Iris pigment epithelial cell (primary cell): ENCODE results near the gene SPDYE9.
"Not testable (repeated sequence)": the region's sequence is repeated elsewhere in the genome, so short reads cannot be mapped to it uniquely, and the experiment has no call there.

Experiments used
- DNase-seq: peaks from one replicate; pipeline ENCODE4 v3.0.0-alpha.2; 2011; ENCODE audit warnings: low read depth

The SPDYE9 gene

GRCh38 chr7:73085938-73086337 lies at the start of gene SPDYE9:
TSS of gene SPDYE9 (minus strand) at chr7:73086038. CDS start at chr7:73084238, 1,800 bp downstream.
- DNase-seq, result not testable (repeated sequence)

GRCh38 chr7:73134866-73135265 lies 49.0 kb upstream of the SPDYE9 start:
- not testable (repeated sequence) for DNase-seq

GRCh38 chr7:73132651-73133217 lies 46.9 kb upstream of the SPDYE9 start:
- DNase-seq, result not testable (repeated sequence)

GRCh38 chr7:73130612-73131011 lies 44.8 kb upstream of the SPDYE9 start:
- not testable (repeated sequence) for DNase-seq

- DNase-seq, result not testable (repeated sequence)
Observed at GRCh38 chr7:73124126-73124525, 38.3 kb upstream of the SPDYE9 start.

- not testable (repeated sequence) for DNase-seq
Observed at GRCh38 chr7:73122778-73123447, 37.1 kb upstream of the SPDYE9 start.

- not testable (repeated sequence) for DNase-seq
Observed at GRCh38 chr7:73118155-73118554, 32.3 kb upstream of the SPDYE9 start.

- DNase-seq, result not testable (repeated sequence)
Observed at GRCh38 chr7:73057811-73058210, 28.0 kb downstream of the SPDYE9 start, which contains the start of gene SPDYE11. TSS of gene SPDYE11 (minus strand) at chr7:73057911. CDS start at chr7:73056111, 1,800 bp downstream.

GRCh38 chr7:73029666-73030065 lies 56.2 kb downstream of the SPDYE9 start, which contains the start of gene SPDYE8:
TSS of gene SPDYE8 (minus strand) at chr7:73029766. CDS start at chr7:73027966, 1,800 bp downstream.
- DNase-seq, result not testable (repeated sequence)
